ENCODE data around the gene COL4A4. TPM values are rescaled to one million over a fixed set of nuclear protein-coding genes. Genes with fewer than 3 reads are reported as not detected.

Gene COL4A4
- total RNA-seq, 1 donor from 2014 or later: 0.24 TPM

- ATAC-seq: no peak
These were observed 3.8 kb downstream of the COL4A4 start for GRCh38 chr2:227160164-227160563.

GRCh38 chr2:227154986-227155774 lies 8.8 kb downstream of the COL4A4 start:
- no peak for ATAC-seq

GRCh38 chr2:227153758-227154486 lies 10.1 kb downstream of the COL4A4 start:
- ATAC-seq: no peak

DNA sequence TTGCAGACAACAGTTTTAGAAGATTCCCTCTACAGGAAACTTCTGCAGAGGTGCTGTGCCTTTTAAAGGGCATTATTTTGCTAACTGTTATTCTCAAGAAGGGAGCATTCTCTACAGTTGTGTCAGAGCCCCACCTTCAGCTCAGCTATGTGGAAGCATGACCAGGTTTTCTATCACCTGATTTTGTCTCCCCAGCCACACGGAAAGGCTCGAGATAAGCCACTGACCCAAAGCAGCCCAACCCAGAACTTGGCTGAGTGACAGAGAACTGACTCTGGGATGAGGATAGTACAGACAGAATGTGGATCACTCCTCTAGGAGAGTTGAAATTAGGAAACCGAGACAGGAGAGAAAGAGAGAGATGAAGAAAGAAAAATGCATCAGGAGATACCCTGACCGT lies 10.7 kb downstream of the COL4A4 start:
- no peak for ATAC-seq

GRCh38 chr2:227152093-227152766 lies 11.8 kb downstream of the COL4A4 start:
- ATAC-seq: no peak

DNA sequence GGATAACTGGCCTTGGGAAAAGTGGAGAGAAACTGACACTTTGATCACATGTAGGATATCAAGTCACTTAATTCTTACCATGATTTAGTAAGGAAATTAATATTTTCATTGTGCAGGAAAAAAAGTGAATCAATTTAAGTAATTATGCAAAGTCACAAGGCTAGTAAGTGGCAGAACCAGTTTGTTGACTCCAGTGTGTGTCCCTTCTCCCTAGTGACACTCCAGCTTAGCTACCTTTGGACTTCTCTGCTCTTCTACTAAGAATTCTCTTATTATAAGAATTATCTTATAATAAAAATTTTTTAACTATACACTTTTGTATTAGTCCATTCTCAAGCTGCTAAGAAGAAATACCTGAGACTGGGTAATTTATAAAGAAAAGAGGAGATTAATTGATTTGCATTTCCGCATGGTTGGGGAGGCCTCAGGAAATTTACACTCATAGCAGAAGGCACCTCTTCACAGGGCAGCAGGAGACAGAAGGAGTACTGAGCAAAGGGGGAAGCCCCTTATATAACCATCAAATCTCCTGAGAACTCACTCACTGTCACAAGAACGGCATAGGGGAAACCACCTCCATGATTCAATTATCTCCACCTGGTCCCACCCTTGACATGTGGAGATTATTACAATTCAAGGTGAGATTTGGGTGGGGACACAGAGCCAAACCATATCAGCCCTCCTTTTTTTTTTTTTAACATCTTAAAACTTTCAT lies 13.6 kb downstream of the COL4A4 start:
- ATAC-seq: no peak

DNA sequence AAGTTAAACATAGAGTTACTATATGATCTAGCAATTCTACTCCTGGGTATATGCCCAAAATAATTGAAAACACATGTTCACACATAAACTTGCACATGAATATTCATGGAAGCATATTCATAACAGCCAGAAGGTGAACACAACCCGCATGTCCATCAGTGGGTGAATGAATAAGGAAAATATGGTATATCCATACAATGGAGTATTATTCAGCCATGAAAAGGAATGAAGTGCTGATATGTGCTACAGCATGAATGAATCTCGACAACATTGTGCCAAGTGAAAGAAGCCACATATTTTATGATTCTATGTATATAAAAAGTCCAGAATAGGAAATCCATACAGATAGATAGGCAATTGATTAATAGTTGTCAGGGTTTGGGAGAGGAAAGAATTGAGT lies 15.9 kb downstream of the COL4A4 start:
- ATAC-seq: no peak

- no peak for ATAC-seq
These were observed 17.0 kb downstream of the COL4A4 start for GRCh38 chr2:227147023-227147422.

DNA sequence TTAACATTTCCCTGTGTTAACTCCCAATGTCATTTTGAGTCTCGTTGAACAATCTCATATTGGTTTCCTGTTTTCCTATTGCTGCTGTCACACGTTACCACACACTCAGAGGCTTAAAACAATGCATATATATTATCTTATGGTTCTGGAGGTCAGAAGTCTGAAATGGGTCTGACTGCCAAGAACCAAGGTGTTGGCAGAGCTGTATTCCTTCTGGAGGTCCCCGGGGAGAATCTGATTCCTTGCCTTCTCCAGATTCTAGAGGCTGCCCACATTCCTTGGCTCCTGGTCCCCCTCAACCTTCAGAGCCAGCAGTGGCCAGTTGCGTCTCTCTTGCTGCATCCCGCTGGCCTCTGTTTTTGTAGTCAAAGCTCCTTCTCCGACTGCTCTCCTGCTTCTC lies 17.5 kb downstream of the COL4A4 start:
- no peak for ATAC-seq

- no peak for ATAC-seq
These were observed 20.1 kb downstream of the COL4A4 start for GRCh38 chr2:227143895-227144294.

- no peak for ATAC-seq
These were observed 22.7 kb downstream of the COL4A4 start for GRCh38 chr2:227141301-227141700.

DNA sequence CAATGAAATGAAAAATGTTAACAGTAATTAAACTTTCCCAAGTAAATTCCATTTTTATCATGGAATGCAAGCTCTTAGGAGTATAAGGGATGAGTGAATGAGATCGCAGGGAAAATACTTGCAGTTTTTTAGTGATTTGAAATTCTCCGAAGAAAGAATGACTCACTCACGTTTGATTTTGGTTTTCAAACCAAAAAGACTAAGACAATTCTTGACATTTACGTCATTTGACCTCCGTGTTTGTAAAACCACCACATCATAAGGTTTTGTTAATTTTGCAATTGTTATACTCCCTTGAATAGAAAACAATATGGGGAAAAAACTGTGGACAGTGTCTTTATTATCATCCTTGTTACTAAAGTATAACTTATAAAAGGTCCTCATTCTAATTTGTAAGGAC lies 29.4 kb downstream of the COL4A4 start:
- ATAC-seq: no peak

GRCh38 chr2:227132986-227133385 lies 31.0 kb downstream of the COL4A4 start:
- ATAC-seq: no peak

- ATAC-seq: no peak
These were observed 33.4 kb downstream of the COL4A4 start for GRCh38 chr2:227130636-227131035.

- no peak for ATAC-seq
These were observed 36.8 kb downstream of the COL4A4 start for GRCh38 chr2:227127201-227127600.

GRCh38 chr2:227125506-227125905 lies 38.5 kb downstream of the COL4A4 start:
- no peak for ATAC-seq

DNA sequence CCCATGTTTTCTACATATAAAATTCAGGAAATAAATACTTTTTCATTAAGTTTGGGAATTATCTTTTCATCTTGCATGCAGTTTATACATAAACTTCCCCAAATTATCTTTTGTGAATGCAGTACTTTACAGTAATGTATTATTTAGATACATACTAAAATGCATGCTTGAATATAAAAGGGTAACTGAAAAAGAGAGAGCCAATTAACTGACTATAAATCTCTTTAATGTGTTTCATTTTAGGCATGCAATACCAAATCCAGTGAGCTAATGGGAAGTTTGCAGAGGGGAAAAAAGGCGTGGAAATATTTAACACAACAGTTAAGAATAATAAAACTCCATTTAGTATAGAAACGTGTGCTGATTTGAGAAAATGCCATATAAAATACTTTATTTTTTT lies 39.2 kb downstream of the COL4A4 start:
- ATAC-seq: no peak

GRCh38 chr2:227123697-227124096 lies 40.3 kb downstream of the COL4A4 start:
- ATAC-seq: no peak

- ATAC-seq: no peak
These were observed 45.7 kb downstream of the COL4A4 start for GRCh38 chr2:227118353-227118752.

GRCh38 chr2:227117852-227118251 lies 46.2 kb downstream of the COL4A4 start:
- no peak for ATAC-seq

GRCh38 chr2:227117027-227117426 lies 47.0 kb downstream of the COL4A4 start:
- no peak for ATAC-seq

DNA sequence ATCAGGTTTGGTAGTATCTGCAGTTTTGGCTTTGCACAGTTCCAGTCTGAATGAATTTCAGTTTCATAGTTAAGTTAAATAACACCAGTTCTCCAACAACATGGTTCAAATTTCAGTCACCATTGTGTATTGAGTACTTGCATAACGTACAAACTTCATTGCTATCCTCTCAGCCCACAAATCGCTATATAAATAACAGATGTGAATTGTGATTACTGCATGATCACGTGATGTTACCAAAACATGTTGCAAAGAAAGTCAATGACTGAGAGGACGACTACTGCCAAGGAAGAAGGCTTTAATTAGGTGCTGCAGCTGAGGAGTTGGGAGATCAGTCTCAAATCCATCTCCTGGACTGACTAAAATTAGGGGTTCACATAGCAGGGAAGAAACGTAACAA lies 48.2 kb downstream of the COL4A4 start:
- no peak for ATAC-seq

All from esophagus mucosa (tissue), 1 donor.